ENCODE results near the gene EPB41L2. TPM values are rescaled to one million over a fixed set of nuclear protein-coding genes. Genes with fewer than 3 reads are reported as not detected.

Gene EPB41L2
- total RNA-seq, 2 donors from 2014 or later, result 160 to 189 TPM

DNA sequence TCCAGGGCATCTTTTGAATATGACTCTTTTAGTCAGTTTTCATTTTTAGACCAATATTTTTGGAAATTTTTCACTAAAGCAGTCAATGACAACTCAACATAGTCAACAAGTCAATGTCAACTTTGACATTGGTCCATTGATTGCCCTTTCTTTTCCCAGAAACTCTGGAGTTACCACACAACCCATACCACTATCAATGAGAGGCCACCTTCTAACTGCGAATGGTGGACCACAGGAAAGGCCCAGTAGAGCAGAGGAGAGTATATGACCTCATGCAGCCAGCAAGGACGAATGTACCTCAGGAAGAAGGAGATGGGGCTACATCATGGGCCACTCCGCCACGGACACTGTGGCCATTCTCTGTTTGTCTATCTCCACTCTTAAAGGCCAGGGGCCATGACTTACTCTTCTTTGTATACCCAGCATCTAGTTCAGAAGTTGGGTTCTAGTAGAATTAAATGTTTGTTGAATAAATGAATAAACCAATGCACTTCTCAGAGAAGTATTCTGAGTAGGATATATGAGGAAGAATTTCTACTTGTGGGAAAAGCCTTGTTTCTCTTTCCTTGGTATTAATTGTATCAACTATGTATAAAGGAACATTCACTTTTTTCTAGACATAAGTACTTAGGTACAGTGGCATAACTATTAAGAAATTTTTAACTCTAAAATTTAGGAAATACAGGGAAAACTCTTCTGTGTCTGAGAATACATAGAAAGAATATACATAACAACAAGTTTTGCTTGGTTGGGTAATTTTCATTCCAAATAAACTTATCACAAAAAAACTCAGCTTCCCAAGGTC is 236.4 kb downstream of the EPB41L2 start:
- Histone ChIP-seq H3K9ac (ENCODE audit: extremely low read depth, low read length, poor library complexity, severe bottlenecking) (no peak overlapping the region), H3K4me3 (ENCODE audit: low read length) (peak overlapping the region; percentile 39), H3K27me3 (ENCODE audit: control insufficient read depth, insufficient read depth, low read length, poor library complexity, severe bottlenecking) (no peaks in the 10 kb centered on the region), H3K27ac (ENCODE audit: low read depth, low read length) (no peak overlapping the region), H3K9me3 (ENCODE audit: control insufficient read depth, low read length) (no peaks in the 10 kb centered on the region), H3K4me1 (ENCODE audit: control insufficient read depth, insufficient read depth, low read length) (peaks cover 3% of the 10 kb centered on the region), H3K36me3 (ENCODE audit: control insufficient read depth, insufficient read depth, low read length) (no peaks in the 10 kb centered on the region)
- peaks cover 19% of the 10 kb centered on the region for H3K4me1 Mint-ChIP-seq
- no peaks in the 10 kb centered on the region for H3K9me3 Mint-ChIP-seq
- no peaks in the 10 kb centered on the region for H3K27me3 Mint-ChIP-seq (ENCODE audit: insufficient read depth)
- H3K36me3 Mint-ChIP-seq (ENCODE audit: low read depth), result no peaks in the 10 kb centered on the region
- DNase-seq, result no peak
- no peak overlapping the region for H3K4me3 Mint-ChIP-seq
- WGBS, 2 experiments (ENCODE audit: insufficient coverage in 1 of 2, insufficient read length in 1 of 2), result 82 to 92% methylated on average over 3 to 4 of the region's 4 CpGs
- H3K27ac Mint-ChIP-seq, result no peak overlapping the region
- TF ChIP-seq CTCF (conservative IDR thresholded peaks at IDR 0.05), result no peak

GRCh38 chr6:130825772-130826441 is 237.1 kb downstream of the EPB41L2 start:
- H3K4me1 ChIP-seq (ENCODE audit: control insufficient read depth, insufficient read depth, low read length), result peaks cover 3% of the 10 kb centered on the region
- peak; percentile 52 for TF ChIP-seq CTCF (conservative IDR thresholded peaks at IDR 0.05)
- Mint-ChIP-seq H3K4me1 (peaks cover 19% of the 10 kb centered on the region), H3K36me3 (ENCODE audit: low read depth) (peaks cover 2% of the 10 kb centered on the region), H3K27me3 (ENCODE audit: insufficient read depth) (no peaks in the 10 kb centered on the region), H3K27ac (no peak overlapping the region), H3K9me3 (no peaks in the 10 kb centered on the region), H3K4me3 (no peak overlapping the region)
- H3K36me3 ChIP-seq (ENCODE audit: control insufficient read depth, insufficient read depth, low read length), result no peaks in the 10 kb centered on the region
- H3K4me3 ChIP-seq (ENCODE audit: low read length), result no peak overlapping the region
- no peaks in the 10 kb centered on the region for H3K9me3 ChIP-seq (ENCODE audit: control insufficient read depth, low read length)
- H3K9ac ChIP-seq (ENCODE audit: extremely low read depth, low read length, poor library complexity, severe bottlenecking), result no peak overlapping the region
- no peak overlapping the region for H3K27ac ChIP-seq (ENCODE audit: low read depth, low read length)
- DNase-seq, result peak; percentile 87
- no peaks in the 10 kb centered on the region for H3K27me3 ChIP-seq (ENCODE audit: control insufficient read depth, insufficient read depth, low read length, poor library complexity, severe bottlenecking)
- 74 to 86% methylated on average over 1 to 3 of the region's 3 CpGs for WGBS, 2 experiments (ENCODE audit: insufficient coverage in 1 of 2, insufficient read length in 1 of 2)

- H3K4me3 ChIP-seq (ENCODE audit: low read length), result no peak overlapping the region
- peaks cover 3% of the 10 kb centered on the region for H3K36me3 Mint-ChIP-seq (ENCODE audit: low read depth)
These were observed 237.9 kb downstream of the EPB41L2 start for GRCh38 chr6:130824978-130825694.

More at GRCh38 chr6:130824978-130825694, 237.9 kb downstream of the EPB41L2 start:
- no peaks in the 10 kb centered on the region for H3K27me3 Mint-ChIP-seq (ENCODE audit: insufficient read depth)
- no peak overlapping the region for H3K27ac ChIP-seq (ENCODE audit: low read depth, low read length)
- H3K9ac ChIP-seq (ENCODE audit: extremely low read depth, low read length, poor library complexity, severe bottlenecking), result no peak overlapping the region
- no peaks in the 10 kb centered on the region for H3K27me3 ChIP-seq (ENCODE audit: control insufficient read depth, insufficient read depth, low read length, poor library complexity, severe bottlenecking)
- H3K36me3 ChIP-seq (ENCODE audit: control insufficient read depth, insufficient read depth, low read length), result no peaks in the 10 kb centered on the region
- 85 to 87% methylated on average over 4 to 5 of the region's 5 CpGs for WGBS, 2 experiments (ENCODE audit: insufficient coverage in 1 of 2, insufficient read length in 1 of 2)
- DNase-seq, result no peak
- H3K9me3 ChIP-seq (ENCODE audit: control insufficient read depth, low read length), result no peaks in the 10 kb centered on the region
- peaks cover 3% of the 10 kb centered on the region for H3K4me1 ChIP-seq (ENCODE audit: control insufficient read depth, insufficient read depth, low read length)
- no peaks in the 10 kb centered on the region for H3K9me3 Mint-ChIP-seq
- peaks cover 19% of the 10 kb centered on the region for H3K4me1 Mint-ChIP-seq
- H3K4me3 Mint-ChIP-seq, result no peak overlapping the region
- no peak overlapping the region for H3K27ac Mint-ChIP-seq
- TF ChIP-seq CTCF (conservative IDR thresholded peaks at IDR 0.05), result no peak

Data from endodermal cell (in vitro differentiated cells).